Adrenal gland (tissue), 5 donors: ENCODE measurements around the gene BRF1.

Experiments
- CTCF ChIP-seq, 6 experiments: fragments of 450-650 bp in 4 of 6; fragments of 200-600 bp in 2 of 6; sonication (generic) in 1 of 6; IDR thresholded peaks; 1 replicate in 5 of 6; 2 replicates in 1 of 6; pipeline versions ENCODE4 v1.5.1 to v1.8.0; 2016 to 2021; ENCODE audit warnings: antibody characterized with exemption in 6 of 6, mild to moderate bottlenecking in 2 of 6, moderate library complexity in 1 of 6
- POLR2A ChIP-seq, 2 donors: fragments of 450-650 bp; IDR thresholded peaks; one replicate each; pipeline ENCODE4 v1.6.1; 2017; ENCODE audit warnings: antibody characterized with exemption in 2 of 2, mild to moderate bottlenecking in 2 of 2, moderate library complexity in 1 of 2
- donor health status: DM: no; HTN: no; CAD: no.

GRCh38 chr14:105228562-105228961, 72.2 kb downstream of the BRF1 start:
- TF ChIP-seq CTCF (IDR thresholded peaks at IDR 0.05): no peak
- no peak for TF ChIP-seq POLR2A (IDR thresholded peaks at IDR 0.05)
